OCI-LY3 (cell line): Measurements from ENCODE around the gene TFPT.

ENCODE experiments used
- EZH2phosphoT487 ChIP-seq: fragments of 200-600 bp; shearing (Covaris generic); IDR thresholded peaks from 2 replicates; pipeline ENCODE4 v1.6.1; 2018; ENCODE audit warnings: antibody characterized with exemption, mixed run types, low read depth
- TF ChIP-seq, protein P1 (sequence below): fragments of 200-600, 300-600 bp; sonication (generic); IDR thresholded peaks from 2 replicates; pipeline ENCODE4 v1.5.1; 2014; ENCODE audit warnings: antibody characterized with exemption, low read length, low read depth

- TF ChIP-seq, protein P1, sequence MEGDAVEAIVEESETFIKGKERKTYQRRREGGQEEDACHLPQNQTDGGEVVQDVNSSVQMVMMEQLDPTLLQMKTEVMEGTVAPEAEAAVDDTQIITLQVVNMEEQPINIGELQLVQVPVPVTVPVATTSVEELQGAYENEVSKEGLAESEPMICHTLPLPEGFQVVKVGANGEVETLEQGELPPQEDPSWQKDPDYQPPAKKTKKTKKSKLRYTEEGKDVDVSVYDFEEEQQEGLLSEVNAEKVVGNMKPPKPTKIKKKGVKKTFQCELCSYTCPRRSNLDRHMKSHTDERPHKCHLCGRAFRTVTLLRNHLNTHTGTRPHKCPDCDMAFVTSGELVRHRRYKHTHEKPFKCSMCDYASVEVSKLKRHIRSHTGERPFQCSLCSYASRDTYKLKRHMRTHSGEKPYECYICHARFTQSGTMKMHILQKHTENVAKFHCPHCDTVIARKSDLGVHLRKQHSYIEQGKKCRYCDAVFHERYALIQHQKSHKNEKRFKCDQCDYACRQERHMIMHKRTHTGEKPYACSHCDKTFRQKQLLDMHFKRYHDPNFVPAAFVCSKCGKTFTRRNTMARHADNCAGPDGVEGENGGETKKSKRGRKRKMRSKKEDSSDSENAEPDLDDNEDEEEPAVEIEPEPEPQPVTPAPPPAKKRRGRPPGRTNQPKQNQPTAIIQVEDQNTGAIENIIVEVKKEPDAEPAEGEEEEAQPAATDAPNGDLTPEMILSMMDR = no peak
- no peak for TF ChIP-seq EZH2phosphoT487
Measured at GRCh38 chr19:54108496-54108895, 7.0 kb downstream of the TFPT start.
